ENCODE data around the gene PLN.

DNA sequence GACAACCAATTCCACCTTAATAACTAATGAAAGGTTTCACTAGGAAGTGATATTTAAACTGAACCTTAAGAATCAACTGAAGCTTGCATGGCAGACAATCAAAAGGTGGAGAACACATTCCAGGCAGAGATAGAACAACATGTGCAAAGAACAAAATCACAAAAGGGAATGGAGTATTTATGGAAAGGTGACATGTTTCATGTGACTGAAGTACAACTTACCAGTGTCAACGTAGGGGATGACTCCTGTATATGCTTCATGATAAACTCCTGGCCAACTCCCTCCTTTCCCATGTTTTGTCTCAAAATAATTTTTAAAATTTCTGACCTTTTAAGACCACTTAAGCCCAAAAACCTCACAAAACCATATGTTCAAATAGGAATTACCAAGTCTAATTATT is 6.6 kb downstream of the PLN start:
- no peak for TF ChIP-seq EZH2 (IDR thresholded peaks at IDR 0.05; ENCODE audit: low read depth)
- TF ChIP-seq, protein P1, sequence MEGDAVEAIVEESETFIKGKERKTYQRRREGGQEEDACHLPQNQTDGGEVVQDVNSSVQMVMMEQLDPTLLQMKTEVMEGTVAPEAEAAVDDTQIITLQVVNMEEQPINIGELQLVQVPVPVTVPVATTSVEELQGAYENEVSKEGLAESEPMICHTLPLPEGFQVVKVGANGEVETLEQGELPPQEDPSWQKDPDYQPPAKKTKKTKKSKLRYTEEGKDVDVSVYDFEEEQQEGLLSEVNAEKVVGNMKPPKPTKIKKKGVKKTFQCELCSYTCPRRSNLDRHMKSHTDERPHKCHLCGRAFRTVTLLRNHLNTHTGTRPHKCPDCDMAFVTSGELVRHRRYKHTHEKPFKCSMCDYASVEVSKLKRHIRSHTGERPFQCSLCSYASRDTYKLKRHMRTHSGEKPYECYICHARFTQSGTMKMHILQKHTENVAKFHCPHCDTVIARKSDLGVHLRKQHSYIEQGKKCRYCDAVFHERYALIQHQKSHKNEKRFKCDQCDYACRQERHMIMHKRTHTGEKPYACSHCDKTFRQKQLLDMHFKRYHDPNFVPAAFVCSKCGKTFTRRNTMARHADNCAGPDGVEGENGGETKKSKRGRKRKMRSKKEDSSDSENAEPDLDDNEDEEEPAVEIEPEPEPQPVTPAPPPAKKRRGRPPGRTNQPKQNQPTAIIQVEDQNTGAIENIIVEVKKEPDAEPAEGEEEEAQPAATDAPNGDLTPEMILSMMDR (conservative IDR thresholded peaks at IDR 0.05) = no peak

Measured in PC-9 (cell line).